ENCODE data around the gene POLA1. TPM values are rescaled to one million over a fixed set of nuclear protein-coding genes. Genes with fewer than 3 reads are reported as not detected.

The POLA1 gene
- total RNA-seq, 1 donor = 12.9 TPM

- no peak for DNase-seq (ENCODE audit: low read depth in 2 of 3, low spot score in 2 of 3)
These were observed 325.0 kb downstream of the POLA1 start for GRCh38 chrX:25018682-25019081.

- no peak for DNase-seq (ENCODE audit: low read depth in 2 of 3, low spot score in 2 of 3)
These were observed 326.1 kb downstream of the POLA1 start for GRCh38 chrX:25019707-25020390.

GRCh38 chrX:25020391-25020904 lies 326.7 kb downstream of the POLA1 start:
- no peak for DNase-seq (ENCODE audit: low read depth in 2 of 3, low spot score in 2 of 3)

- no peak for DNase-seq (ENCODE audit: low read depth in 2 of 3, low spot score in 2 of 3)
These were observed 327.3 kb downstream of the POLA1 start for GRCh38 chrX:25020905-25021449.

GRCh38 chrX:25022499-25023325 lies 329.0 kb downstream of the POLA1 start:
- DNase-seq (ENCODE audit: low read depth in 2 of 3, low spot score in 2 of 3) = no peak

GRCh38 chrX:25023908-25024307 lies 330.2 kb downstream of the POLA1 start:
- no peak for DNase-seq (ENCODE audit: low read depth in 2 of 3, low spot score in 2 of 3)

GRCh38 chrX:25025615-25026014 lies 331.9 kb downstream of the POLA1 start:
- no peak for DNase-seq (ENCODE audit: low read depth in 2 of 3, low spot score in 2 of 3)

GRCh38 chrX:25026576-25026975 lies 332.9 kb downstream of the POLA1 start:
- no peak for DNase-seq (ENCODE audit: low read depth in 2 of 3, low spot score in 2 of 3)

- DNase-seq (ENCODE audit: low read depth in 2 of 3, low spot score in 2 of 3) = no peak
These were observed 335.0 kb downstream of the POLA1 start for GRCh38 chrX:25028726-25029125.

GRCh38 chrX:25029288-25029825 lies 335.6 kb downstream of the POLA1 start:
- DNase-seq (ENCODE audit: low read depth in 2 of 3, low spot score in 2 of 3) = no peak

GRCh38 chrX:25034889-25035288 lies 341.2 kb downstream of the POLA1 start:
- peak in 1 of 3 donors; percentile 9 for DNase-seq (ENCODE audit: low read depth in 2 of 3, low spot score in 2 of 3)

GRCh38 chrX:25039036-25039435 lies 345.3 kb downstream of the POLA1 start:
- no peak for DNase-seq (ENCODE audit: low read depth in 2 of 3, low spot score in 2 of 3)

- no peak for DNase-seq (ENCODE audit: low read depth in 2 of 3, low spot score in 2 of 3)
These were observed 349.5 kb downstream of the POLA1 start for GRCh38 chrX:25043192-25043591.

Small RNA genes lying within 50 kb of the gene (small RNA-seq; reads per million reads assigned to genes)
- gene SCARNA23 = 5.9 reads per million, percentile 89 among the genes with 10 or more reads in this experiment

Other genes with a start within 250 kb of the POLA1 start
- gene PDK3, start 228.6 kb upstream of the POLA1 start, total RNA-seq = 12.7 TPM
- gene PCYT1B, start 46.6 kb upstream of the POLA1 start, total RNA-seq = 14.3 TPM